ENCODE measurements around the gene DGKI. TPM values are rescaled to one million over a fixed set of nuclear protein-coding genes. Genes with fewer than 3 reads are reported as not detected.

DGKI gene
- total and polyA plus RNA-seq, 10 donors: 0.03 to 1.0 (median 0.45) TPM

GRCh38 chr7:137446025-137446424, 400.7 kb downstream of the DGKI start:
- H3K4me1 ChIP-seq: no peaks in the 10 kb centered on the region
- intact Hi-C loops (cut with DNase I; ENCODE audit: low total_unique reads): no loop called here
- DNase-seq: no peak
- H3K36me3 ChIP-seq: no peaks in the 10 kb centered on the region
- TF ChIP-seq POLR2AphosphoS5 (IDR thresholded peaks at IDR 0.05) (no peak), CTCF (IDR thresholded peaks at IDR 0.05 in 8 of 11, conservative IDR thresholded peaks at IDR 0.05 in 3 of 11) (no peak), POLR2A (IDR thresholded peaks at IDR 0.05) (no peak)
- no peak overlapping the region for H3K27ac ChIP-seq
- H3K27me3 ChIP-seq (replicated peaks in 1 of 7): peaks cover 0 to 6% (median 0%) of the 10 kb centered on the region in 7 donors
- WGBS, 5 donors: 69 to 84% (median 75%) methylated on average over 3 of the region's 3 CpGs
- no peaks in the 10 kb centered on the region for H3K9me3 ChIP-seq
- H3K4me3 ChIP-seq: no peak overlapping the region

GRCh38 chr7:137445268-137445667, 401.5 kb downstream of the DGKI start:
- WGBS, 5 donors: 39 to 100% (median 72%) methylated on average over 1 of the region's 1 CpG
- intact Hi-C loops (cut with DNase I; ENCODE audit: low total_unique reads): no loop called here
- no peaks in the 10 kb centered on the region for H3K9me3 ChIP-seq

GRCh38 chr7:137443616-137444015, 403.2 kb downstream of the DGKI start:
- WGBS, 5 donors: 19 to 40% (median 34%) methylated on average over 2 of the region's 2 CpGs
- intact Hi-C loops (cut with DNase I; ENCODE audit: low total_unique reads): no loop called here
- H3K9me3 ChIP-seq: no peaks in the 10 kb centered on the region
- no peak for DNase-seq
- H3K27me3 ChIP-seq (replicated peaks in 1 of 7): peaks cover 0 to 6% (median 0%) of the 10 kb centered on the region in 7 donors
- no peak overlapping the region for H3K27ac ChIP-seq
- TF ChIP-seq CTCF (IDR thresholded peaks at IDR 0.05 in 8 of 11, conservative IDR thresholded peaks at IDR 0.05 in 3 of 11): no peak
- TF ChIP-seq POLR2AphosphoS5 (IDR thresholded peaks at IDR 0.05): no peak
- TF ChIP-seq POLR2A (IDR thresholded peaks at IDR 0.05): no peak
- no peaks in the 10 kb centered on the region for H3K36me3 ChIP-seq
- H3K4me1 ChIP-seq: no peaks in the 10 kb centered on the region
- no peak overlapping the region for H3K4me3 ChIP-seq

More at GRCh38 chr7:137445268-137445667, 401.5 kb downstream of the DGKI start:
- Histone ChIP-seq H3K27me3 (replicated peaks in 1 of 7) (peaks cover 0 to 6% (median 0%) of the 10 kb centered on the region in 7 donors), H3K4me1 (no peaks in the 10 kb centered on the region), H3K4me3 (no peak overlapping the region), H3K36me3 (no peaks in the 10 kb centered on the region), H3K27ac (no peak overlapping the region)
- DNase-seq: no peak
- TF ChIP-seq POLR2AphosphoS5 (IDR thresholded peaks at IDR 0.05) (no peak), CTCF (IDR thresholded peaks at IDR 0.05 in 8 of 11, conservative IDR thresholded peaks at IDR 0.05 in 3 of 11) (no peak), POLR2A (IDR thresholded peaks at IDR 0.05) (no peak)

GRCh38 chr7:137441451-137441850, 405.3 kb downstream of the DGKI start:
- Histone ChIP-seq H3K36me3 (no peaks in the 10 kb centered on the region), H3K27me3 (replicated peaks in 1 of 7) (peaks cover 0 to 6% (median 0%) of the 10 kb centered on the region in 7 donors), H3K27ac (no peak overlapping the region), H3K4me3 (no peak overlapping the region), H3K4me1 (no peaks in the 10 kb centered on the region), H3K9me3 (no peaks in the 10 kb centered on the region)
- no peak for DNase-seq
- 73 to 86% (median 79%) methylated on average over 3 of the region's 3 CpGs for WGBS, 5 donors
- intact Hi-C loops (cut with DNase I; ENCODE audit: low total_unique reads): no loop called here
- TF ChIP-seq POLR2AphosphoS5 (IDR thresholded peaks at IDR 0.05) (no peak), POLR2A (IDR thresholded peaks at IDR 0.05) (no peak), CTCF (IDR thresholded peaks at IDR 0.05 in 8 of 11, conservative IDR thresholded peaks at IDR 0.05 in 3 of 11) (no peak)

All from spleen (tissue), 11 donors.